Astrocyte of the hippocampus (primary cell): ENCODE data around the gene PNPLA8.
A peak's percentile ranks its signal among the peaks of the same experiment; 100 is the strongest.
"Not testable (repeated sequence)": the region's sequence is repeated elsewhere in the genome, so short reads cannot be mapped to it uniquely, and the experiment has no call there.

Experiments
- DNase-seq: peaks from one replicate; pipeline ENCODE4 v3.0.0; 2011; ENCODE audit warnings: low read depth, low spot score

The PNPLA8 gene

GRCh38 chr7:108525985-108526767 lies at the start of gene PNPLA8:
TSS of gene PNPLA8 (minus strand) at chr7:108526135. CDS start at chr7:108515491, 10,644 bp downstream.
- peak; percentile 100 for DNase-seq

GRCh38 chr7:108575156-108575555 lies 49.2 kb upstream of the PNPLA8 start:
- no peak for DNase-seq

GRCh38 chr7:108572480-108572879 lies 46.5 kb upstream of the PNPLA8 start:
- no peak for DNase-seq

- peak; percentile 63 for DNase-seq
These were observed 44.3 kb upstream of the PNPLA8 start for GRCh38 chr7:108570146-108570755.

GRCh38 chr7:108569381-108570145 lies 43.6 kb upstream of the PNPLA8 start, which contains the start of the genes DNAJB9 and THAP5:
TSS of gene DNAJB9 (plus strand) at chr7:108569874. CDS start at chr7:108571727, 1,853 bp downstream.
TSS of gene THAP5 (minus strand) at chr7:108569706. CDS start at chr7:108569569, 137 bp downstream.
- peak; percentile 100 for DNase-seq

- no peak for DNase-seq
These were observed 43.0 kb upstream of the PNPLA8 start for GRCh38 chr7:108568801-108569380.

GRCh38 chr7:108565987-108566386 lies 40.1 kb upstream of the PNPLA8 start:
- no peak for DNase-seq

- DNase-seq: peak; percentile 18
These were observed 35.2 kb upstream of the PNPLA8 start for GRCh38 chr7:108561047-108561619.

GRCh38 chr7:108559253-108559652 lies 33.3 kb upstream of the PNPLA8 start:
- no peak for DNase-seq

GRCh38 chr7:108557617-108558016 lies 31.7 kb upstream of the PNPLA8 start:
- no peak for DNase-seq

- DNase-seq: no peak
These were observed 31.3 kb upstream of the PNPLA8 start for GRCh38 chr7:108557191-108557590.

- not testable (repeated sequence) for DNase-seq
These were observed 30.7 kb upstream of the PNPLA8 start for GRCh38 chr7:108556665-108557064.

GRCh38 chr7:108548141-108548896 lies 22.4 kb upstream of the PNPLA8 start:
- not testable (repeated sequence) for DNase-seq

- no peak for DNase-seq
These were observed 15.5 kb upstream of the PNPLA8 start for GRCh38 chr7:108541478-108541877.

- DNase-seq: not testable (repeated sequence)
These were observed 12.8 kb upstream of the PNPLA8 start for GRCh38 chr7:108538685-108539084.

- DNase-seq: not testable (repeated sequence)
These were observed 12.3 kb upstream of the PNPLA8 start for GRCh38 chr7:108538236-108538635.

- no peak for DNase-seq
These were observed 11.3 kb upstream of the PNPLA8 start for GRCh38 chr7:108537229-108537628.

- no peak for DNase-seq
These were observed 9.8 kb upstream of the PNPLA8 start for GRCh38 chr7:108535744-108536143.

GRCh38 chr7:108535257-108535656 lies 9.3 kb upstream of the PNPLA8 start:
- DNase-seq: no peak

GRCh38 chr7:108533712-108534111 lies 7.8 kb upstream of the PNPLA8 start:
- DNase-seq: no peak

GRCh38 chr7:108529341-108529740 lies 3.4 kb upstream of the PNPLA8 start:
- DNase-seq: no peak
